ENCODE data around the gene GPN2. TPM values are rescaled to one million over a fixed set of nuclear protein-coding genes. Genes with fewer than 3 reads are reported as not detected.
A peak's percentile ranks its signal among the peaks of the same experiment; 100 is the strongest.

The GPN2 gene
- polyA plus RNA-seq, 3 donors, result 8.3 to 15.9 (median 9.6) TPM

GRCh38 chr1:26853600-26853999 is 36.5 kb downstream of the GPN2 start:
- Mint-ChIP-seq H3K4me1 (no peaks in the 10 kb centered on the region), H3K36me3 (peaks cover 69 to 92% of the 10 kb centered on the region in 2 donors), H3K27me3 (ENCODE audit: low read depth in 3 of 3) (no peaks in the 10 kb centered on the region), H3K27ac (peak overlapping the region in 2 of 7 donors; percentile 48 to 61), H3K4me3 (no peak overlapping the region), H3K9me3 (no peaks in the 10 kb centered on the region)
- H3K4me2 ChIP-seq (replicated peaks; ENCODE audit: extremely low read depth, low read length, poor library complexity, severe bottlenecking), result no peak overlapping the region
- no peaks in the 10 kb centered on the region for H3K27me3 ChIP-seq (ENCODE audit: control insufficient read depth in 2 of 2, insufficient read depth in 2 of 2, low read length in 2 of 2)
- no peaks in the 10 kb centered on the region for H3K9me3 ChIP-seq (replicated peaks in 1 of 2; ENCODE audit: control insufficient read depth in 1 of 2, insufficient read depth in 1 of 2, low read length in 2 of 2)
- peaks cover 23% of the 10 kb centered on the region for H4K20me1 ChIP-seq (ENCODE audit: insufficient read depth, low read length)
- no peak overlapping the region for H2AFZ ChIP-seq (ENCODE audit: insufficient read depth, low read depth, low read length, poor library complexity, severe bottlenecking)
- DNase-seq, result no peak
- no peak overlapping the region for H3K9ac ChIP-seq (ENCODE audit: insufficient read depth, low read length, poor library complexity, severe bottlenecking)
- H3K79me2 ChIP-seq (ENCODE audit: insufficient read depth, low read length), result no peaks in the 10 kb centered on the region
- TF ChIP-seq CTCF (IDR thresholded peaks at IDR 0.05), result no peak
- intact Hi-C loops (cut with micrococcal nuclease), result loop anchor here (1.0 to 2.0 kb wide), 2 partner anchors 25 kb away; no protein-coding TSS in a partner anchor
- 99% methylated on average over 10 of the region's 10 CpGs for WGBS (ENCODE audit: insufficient coverage)
- no peak overlapping the region for H3K4me3 ChIP-seq (replicated peaks in 1 of 3; ENCODE audit: low read depth in 2 of 3, low read length in 3 of 3)
- H3K4me1 ChIP-seq (ENCODE audit: control insufficient read depth in 1 of 2, insufficient read depth in 2 of 2, low read length in 2 of 2), result no peaks in the 10 kb centered on the region
- peaks cover 71 to 91% of the 10 kb centered on the region in 2 donors for H3K36me3 ChIP-seq (replicated peaks in 1 of 2; ENCODE audit: control insufficient read depth in 1 of 2, insufficient read depth in 2 of 2, low read length in 2 of 2)
- no peak overlapping the region for H3K27ac ChIP-seq (ENCODE audit: low read depth in 1 of 2, low read length in 2 of 2)

DNA sequence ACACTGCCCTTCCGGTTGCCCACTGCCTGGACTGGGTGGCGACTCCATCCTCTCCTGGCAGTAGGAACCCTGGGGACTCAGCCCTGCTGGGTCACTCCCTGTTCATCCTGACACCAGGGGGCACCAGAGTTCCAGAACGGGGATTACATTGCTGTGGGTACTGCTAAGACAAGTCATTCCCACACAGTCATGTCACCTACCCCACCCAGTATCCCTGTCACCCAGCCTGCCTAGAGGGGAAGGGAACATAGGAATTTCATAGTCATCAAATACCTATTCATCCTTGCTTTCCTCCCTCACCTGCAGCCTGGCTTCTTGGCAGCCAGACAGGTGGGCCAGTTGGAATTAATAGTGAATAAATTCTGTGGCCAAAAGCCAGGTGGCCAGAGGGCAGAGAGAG is 36.9 kb downstream of the GPN2 start:
- Histone ChIP-seq H3K4me2 (replicated peaks; ENCODE audit: extremely low read depth, low read length, poor library complexity, severe bottlenecking) (no peak overlapping the region), H3K4me1 (ENCODE audit: control insufficient read depth in 1 of 2, insufficient read depth in 2 of 2, low read length in 2 of 2) (no peaks in the 10 kb centered on the region), H3K9ac (ENCODE audit: insufficient read depth, low read length, poor library complexity, severe bottlenecking) (no peak overlapping the region), H4K20me1 (ENCODE audit: insufficient read depth, low read length) (peaks cover 23% of the 10 kb centered on the region), H3K9me3 (replicated peaks in 1 of 2; ENCODE audit: control insufficient read depth in 1 of 2, insufficient read depth in 1 of 2, low read length in 2 of 2) (no peaks in the 10 kb centered on the region), H3K27ac (ENCODE audit: low read depth in 1 of 2, low read length in 2 of 2) (no peak overlapping the region), H2AFZ (ENCODE audit: insufficient read depth, low read depth, low read length, poor library complexity, severe bottlenecking) (no peak overlapping the region), H3K36me3 (replicated peaks in 1 of 2; ENCODE audit: control insufficient read depth in 1 of 2, insufficient read depth in 2 of 2, low read length in 2 of 2) (peaks cover 75 to 95% of the 10 kb centered on the region in 2 donors), H3K79me2 (ENCODE audit: insufficient read depth, low read length) (no peaks in the 10 kb centered on the region), H3K4me3 (replicated peaks in 1 of 3; ENCODE audit: low read depth in 2 of 3, low read length in 3 of 3) (no peak overlapping the region), H3K27me3 (ENCODE audit: control insufficient read depth in 2 of 2, insufficient read depth in 2 of 2, low read length in 2 of 2) (no peaks in the 10 kb centered on the region)
- peaks cover 74 to 94% of the 10 kb centered on the region in 2 donors for H3K36me3 Mint-ChIP-seq
- H3K27me3 Mint-ChIP-seq (ENCODE audit: low read depth in 3 of 3), result no peaks in the 10 kb centered on the region
- WGBS (ENCODE audit: insufficient coverage), result 45% methylated on average over 2 of the region's 3 CpGs
- H3K4me3 Mint-ChIP-seq, result no peak overlapping the region
- H3K9me3 Mint-ChIP-seq, result no peaks in the 10 kb centered on the region
- intact Hi-C loops (cut with micrococcal nuclease), result loop anchor here (1.0 to 2.0 kb wide), 2 partner anchors 25 to 26 kb away; no protein-coding TSS in a partner anchor
- peak; percentile 82 for TF ChIP-seq CTCF (IDR thresholded peaks at IDR 0.05)
- peak overlapping the region in 1 of 7 donors; percentile 13 for H3K27ac Mint-ChIP-seq
- H3K4me1 Mint-ChIP-seq, result no peaks in the 10 kb centered on the region
- peak; percentile 60 to 75 (median 71) for DNase-seq
